Psoas muscle (tissue), 8 donors: Measurements from ENCODE around the gene ZNRD2. TPM values are rescaled to one million over a fixed set of nuclear protein-coding genes. Genes with fewer than 3 reads are reported as not detected.

Source experiments
- ATAC-seq, 4 donors: fragments of 200-7000 bp; cut with Tn5 transposase; one replicate each; pipeline ENCODE4 v1.9.1; 2020; ENCODE audit warnings: moderate library complexity in 3 of 4, mild to moderate bottlenecking in 2 of 4
- DNase-seq, 2 donors: peaks; one replicate each; pipeline ENCODE4 v3.0.0-alpha.2; 2020
- H3K27ac ChIP-seq: fragments of 200-600 bp; one replicate; pipeline ENCODE4 v1.8.0; 2022
- H3K27me3 ChIP-seq, 3 donors: fragments of 200-600 bp in 1 of 3; one replicate each; pipeline versions ENCODE4 v1.6.1 to v1.8.0; 2013 to 2022; ENCODE audit warnings: low read length in 2 of 3, mild to moderate bottlenecking in 2 of 3, moderate library complexity in 1 of 3; ENCODE audit not compliant: insufficient read depth in 3 of 3
- H3K36me3 ChIP-seq, 2 donors: fragments of 200-600 bp in 1 of 2; one replicate each; pipeline versions ENCODE4 v1.6.1 to v1.8.0; 2013 to 2022; ENCODE audit warnings: low read depth in 1 of 2, mild to moderate bottlenecking in 1 of 2, moderate library complexity in 1 of 2; ENCODE audit not compliant: insufficient read depth in 1 of 2
- H3K4me1 ChIP-seq: fragments of 200-600 bp; one replicate; pipeline ENCODE4 v1.8.0; 2022
- H3K4me3 ChIP-seq: fragments of 200-600 bp; one replicate; pipeline ENCODE4 v1.8.0; 2022; ENCODE audit warnings: mild to moderate bottlenecking
- H3K9me3 ChIP-seq: fragments of 200-600 bp; one replicate; pipeline ENCODE4 v1.8.0; 2022
- CTCF ChIP-seq: fragments of 200-600 bp; IDR thresholded peaks from one replicate; pipeline ENCODE4 v1.8.0; 2022; ENCODE audit warnings: antibody characterized with exemption
- WGBS, 3 donors: extraction: QIAGEN DNeasy Blood & Tissue Kit; methylation state at CpG; one replicate each; pipeline versions ENCODE4 v1.1.6 to v1.1.7; 2013; 5-methylcytosine and 5-hydroxymethylcytosine counted together
- intact Hi-C, 2 donors: fragments of 100-400 bp; cut with DNase I; formaldehyde crosslinking; loops; one replicate each; pipeline versions ENCODE4 v1.11.0 to v1.14.2; 2022
- polyA plus RNA-seq, 3 donors: library from polyadenylated mRNA; stranded (reverse); fragments of 200-250 nt; gene quantifications; one replicate each; pipeline ENCODE4 v1.2.3, GENCODE V29; 2013
- total RNA-seq, 4 donors: library from RNA; stranded (reverse); fragmentation: NEBNext Ultra II Directional in 2 of 4; extraction: Animal tissue kit (Norgen Biotek cat#: 25700) in 2 of 4; gene quantifications; one replicate each; pipeline versions ENCODE4 v1.2.1 to v1.2.4, GENCODE V29; 2021 to 2023
- donor health status: healthy with polysubstance abuse.
- donor health status: DM: no; HTN: no; CAD: no; lungs with moderate emphysema.
- donor health status: Bipolar disorder and iron deficiency.
- donor health status: healthy.
- donor health status: DM: yes; HTN: yes; CAD: no.
- donor health status: DM: no; HTN: no; CAD: no.
- donor health status: DM: no; HTN: no; CAD: no.
- donor health status: DM: yes; HTN: yes; CAD: no.

Gene ZNRD2
- total and polyA plus RNA-seq, 7 donors = 31.6 to 118 (median 43.5) TPM

GRCh38 chr11:65590240-65590738 lies 20.0 kb downstream of the ZNRD2 start:
- Histone ChIP-seq H3K36me3 (peaks cover 2 to 64% of the 10 kb centered on the region in 2 donors), H3K4me1 (peaks cover 82% of the 10 kb centered on the region), H3K27ac (peak overlapping the region; percentile 91), H3K9me3 (no peaks in the 10 kb centered on the region), H3K27me3 (no peaks in the 10 kb centered on the region), H3K4me3 (no peak overlapping the region)
- intact Hi-C loops = no loop called here
- TF ChIP-seq CTCF = no peak
- ATAC-seq (peak in 1 of 4 donors; percentile 2), DNase-seq (peak in 1 of 2 donors; percentile 85)
- 20 to 35% (median 23%) methylated on average over 8 of the region's 8 CpGs for WGBS, 3 donors

GRCh38 chr11:65591939-65592857 lies 21.9 kb downstream of the ZNRD2 start:
- WGBS, 3 donors = 63 to 69% (median 68%) methylated on average over 84 to 106 of the region's 106 CpGs
- Histone ChIP-seq H3K27ac (peak overlapping the region; percentile 91), H3K27me3 (no peaks in the 10 kb centered on the region), H3K9me3 (no peaks in the 10 kb centered on the region), H3K36me3 (peaks cover 2 to 51% of the 10 kb centered on the region in 2 donors), H3K4me1 (peaks cover 66% of the 10 kb centered on the region), H3K4me3 (peak overlapping the region; percentile 22)
- TF ChIP-seq CTCF = no peak
- no peak for ATAC-seq
- intact Hi-C loops = loop anchor here (2.0 kb wide), 2 partner anchors 17 to 51 kb away; no protein-coding TSS in a partner anchor
- DNase-seq = peak in 1 of 2 donors; percentile 77

- H3K4me1 ChIP-seq = peaks cover 59% of the 10 kb centered on the region
- ATAC-seq = peak in 1 of 4 donors; percentile 0
- WGBS, 3 donors = 61 to 75% (median 62%) methylated on average over 22 of the region's 22 CpGs
- DNase-seq = no peak
- intact Hi-C loops = loop anchor here (2.0 kb wide), 2 partner anchors 18 to 52 kb away; no protein-coding TSS in a partner anchor
- no peak for TF ChIP-seq CTCF
- peak overlapping the region; percentile 91 for H3K27ac ChIP-seq
- H3K27me3 ChIP-seq = no peaks in the 10 kb centered on the region
- no peak overlapping the region for H3K4me3 ChIP-seq
- H3K9me3 ChIP-seq = no peaks in the 10 kb centered on the region
- peaks cover 3 to 52% of the 10 kb centered on the region in 2 donors for H3K36me3 ChIP-seq
These were observed 22.7 kb downstream of the ZNRD2 start for GRCh38 chr11:65592858-65593517.

GRCh38 chr11:65593518-65594414 lies 23.5 kb downstream of the ZNRD2 start:
- Histone ChIP-seq H3K36me3 (peaks cover 4 to 60% of the 10 kb centered on the region in 2 donors), H3K9me3 (no peaks in the 10 kb centered on the region)
- 36 to 46% (median 37%) methylated on average over 26 of the region's 26 CpGs for WGBS, 3 donors

More at GRCh38 chr11:65593518-65594414, 23.5 kb downstream of the ZNRD2 start:
- ATAC-seq (peak; percentile 72 to 79 (median 74)), DNase-seq (peak in 1 of 2 donors; percentile 87)
- Histone ChIP-seq H3K4me1 (peaks cover 51% of the 10 kb centered on the region), H3K27ac (peak overlapping the region; percentile 91), H3K27me3 (no peaks in the 10 kb centered on the region), H3K4me3 (no peak overlapping the region)
- TF ChIP-seq CTCF = peak; percentile 82
- intact Hi-C loops = loop anchor here (2.0 kb wide), 2 partner anchors 19 to 53 kb away; no protein-coding TSS in a partner anchor
